H9 (cell line): ENCODE measurements around the gene PCCA. TPM values are rescaled to one million over a fixed set of nuclear protein-coding genes. Genes with fewer than 3 reads are reported as not detected.

Source experiments
- DNase-seq: peaks from one replicate; pipeline ENCODE4 v3.0.0-alpha.2; 2017
- H2AFZ ChIP-seq: one replicate; pipeline ENCODE4 v1.6.1; 2013; ENCODE audit warnings: mild to moderate bottlenecking, low read length, control low read depth, moderate library complexity
- H2AK5ac ChIP-seq: 2 replicates; pipeline ENCODE4 v1.6.1; 2013; ENCODE audit warnings: low read length, control low read depth, mixed read lengths; ENCODE audit not compliant: insufficient read length
- H2BK120ac ChIP-seq: one replicate; pipeline ENCODE4 v1.6.1; 2013; ENCODE audit warnings: low read depth, mild to moderate bottlenecking, low read length, control low read depth, inconsistent platforms; ENCODE audit not compliant: poor library complexity, severe bottlenecking
- H2BK12ac ChIP-seq: 2 replicates; pipeline ENCODE4 v1.6.1; 2013; ENCODE audit warnings: low read length, control low read depth, mixed read lengths, low read depth; ENCODE audit not compliant: insufficient read length
- H2BK15ac ChIP-seq: 2 replicates; pipeline ENCODE4 v1.6.1; 2013; ENCODE audit warnings: low read depth, low read length, control low read depth
- H2BK20ac ChIP-seq: one replicate; pipeline ENCODE4 v1.6.1; 2013; ENCODE audit warnings: low read depth, mild to moderate bottlenecking, low read length, control low read depth, inconsistent platforms; ENCODE audit not compliant: poor library complexity, severe bottlenecking
- H2BK5ac ChIP-seq: 2 replicates; pipeline ENCODE4 v1.6.1; 2013; ENCODE audit warnings: low read length, control low read depth, mixed read lengths; ENCODE audit not compliant: insufficient read length
- H3K14ac ChIP-seq: 2 replicates; pipeline ENCODE4 v1.6.1; 2013; ENCODE audit warnings: low read length, control low read depth; ENCODE audit not compliant: insufficient read depth
- H3K18ac ChIP-seq: 2 replicates; pipeline ENCODE4 v1.6.1; 2013; ENCODE audit warnings: low read depth, mild to moderate bottlenecking, mixed read lengths, low read length, control low read depth; ENCODE audit not compliant: insufficient read length
- H3K23ac ChIP-seq: 2 replicates; pipeline ENCODE4 v1.6.1; 2013; ENCODE audit warnings: low read length, control low read depth, mixed read lengths, low read depth; ENCODE audit not compliant: insufficient read length
- H3K23me2 ChIP-seq: 2 replicates; pipeline ENCODE4 v1.6.1; 2013; ENCODE audit warnings: low read depth, mild to moderate bottlenecking, mixed read lengths, low read length, control low read depth; ENCODE audit not compliant: insufficient read length, poor library complexity, severe bottlenecking
- H3K27ac ChIP-seq: 2 replicates; pipeline ENCODE4 v1.5.1; 2013; ENCODE audit warnings: low read length, control low read depth, mixed read lengths, low read depth; ENCODE audit not compliant: insufficient read length
- H3K27me3 ChIP-seq: 2 replicates; pipeline ENCODE4 v1.6.1; 2013; ENCODE audit warnings: low read length, control low read depth, inconsistent platforms; ENCODE audit not compliant: insufficient read depth
- H3K4ac ChIP-seq: 2 replicates; pipeline ENCODE4 v1.6.1; 2013; ENCODE audit warnings: low read depth, mild to moderate bottlenecking, control low read depth, inconsistent platforms, low read length, moderate library complexity
- H3K4me1 ChIP-seq: 2 replicates; pipeline ENCODE4 v1.6.1; 2013; ENCODE audit warnings: low read length, control low read depth, inconsistent platforms; ENCODE audit not compliant: insufficient read depth
- H3K4me2 ChIP-seq: 2 replicates; pipeline ENCODE4 v1.6.1; 2013; ENCODE audit warnings: low read length, control low read depth, mixed read lengths; ENCODE audit not compliant: insufficient read length, insufficient read depth
- H3K56ac ChIP-seq: 2 replicates; pipeline ENCODE4 v1.6.1; 2013; ENCODE audit warnings: low read depth, mild to moderate bottlenecking, mixed read lengths, low read length, control low read depth; ENCODE audit not compliant: insufficient read length
- H3K79me1 ChIP-seq: 2 replicates; pipeline ENCODE4 v1.6.1; 2013; ENCODE audit warnings: low read depth, mild to moderate bottlenecking, moderate library complexity, low read length, control low read depth, inconsistent platforms; ENCODE audit not compliant: insufficient read depth, poor library complexity, severe bottlenecking
- H3K79me2 ChIP-seq: 2 replicates; pipeline ENCODE4 v1.6.1; 2013; ENCODE audit warnings: low read length, control low read depth, inconsistent platforms; ENCODE audit not compliant: insufficient read depth
- H3K9ac ChIP-seq: 2 replicates; pipeline ENCODE4 v1.6.1; 2013; ENCODE audit warnings: low read length, control low read depth, mixed read lengths; ENCODE audit not compliant: insufficient read length; ENCODE audit errors: extremely low read depth
- H3K9me3 ChIP-seq: one replicate; pipeline ENCODE4 v1.6.1; 2013; ENCODE audit warnings: low read depth, low read length, inconsistent platforms; ENCODE audit not compliant: control insufficient read depth
- H3T11ph ChIP-seq: one replicate; pipeline ENCODE4 v1.6.1; 2013; ENCODE audit warnings: mild to moderate bottlenecking, low read length, control low read depth, inconsistent platforms
- H4K20me1 ChIP-seq: one replicate; pipeline ENCODE4 v1.6.1; 2013; ENCODE audit not compliant: control insufficient read depth, insufficient read length, insufficient read depth
- H4K5ac ChIP-seq: 2 replicates; pipeline ENCODE4 v1.6.1; 2013; ENCODE audit warnings: low read depth, mild to moderate bottlenecking, mixed read lengths, low read length, control low read depth; ENCODE audit not compliant: insufficient read length
- H4K8ac ChIP-seq: replicated peaks from 2 replicates; pipeline ENCODE4 v1.6.1; 2013; ENCODE audit warnings: low read length, control low read depth, mixed read lengths, low read depth; ENCODE audit not compliant: insufficient read length
- H4K91ac ChIP-seq: 2 replicates; pipeline ENCODE4 v1.6.1; 2013; ENCODE audit warnings: low read depth, mild to moderate bottlenecking, moderate library complexity, mixed read lengths, low read length, control low read depth; ENCODE audit not compliant: insufficient read length
- H3K27ac Mint-ChIP-seq, 3 experiments: 2 replicates in 2 of 3; 3 replicates in 1 of 3; pipeline ENCODE4 v1.8.0; 2020 to 2021; ENCODE audit warnings: mixed read lengths in 3 of 3, mild to moderate bottlenecking in 1 of 3, moderate library complexity in 1 of 3
- H3K27me3 Mint-ChIP-seq: 2 replicates; pipeline ENCODE4 v1.8.0; 2021; ENCODE audit warnings: low read depth, mild to moderate bottlenecking, moderate library complexity, mixed read lengths
- H3K36me3 Mint-ChIP-seq, 3 experiments: 2 replicates in 2 of 3; 3 replicates in 1 of 3; pipeline ENCODE4 v1.8.0; 2020 to 2021; ENCODE audit warnings: low read depth in 3 of 3, mixed read lengths in 3 of 3; ENCODE audit not compliant: insufficient read depth in 1 of 3
- H3K4me1 Mint-ChIP-seq, 2 experiments: 2 replicates each; pipeline ENCODE4 v1.8.0; 2020; ENCODE audit warnings: mixed read lengths in 2 of 2
- H3K4me3 Mint-ChIP-seq, 2 experiments: 2 replicates in 1 of 2; 3 replicates in 1 of 2; pipeline ENCODE4 v1.8.0; 2020 to 2021; ENCODE audit warnings: mild to moderate bottlenecking in 2 of 2, mixed read lengths in 2 of 2, moderate library complexity in 1 of 2
- H3K9me3 Mint-ChIP-seq, 2 experiments: 2 replicates in 1 of 2; 3 replicates in 1 of 2; pipeline ENCODE4 v1.8.0; 2020; ENCODE audit warnings: mild to moderate bottlenecking in 2 of 2, mixed read lengths in 2 of 2, moderate library complexity in 1 of 2
- total RNA-seq: library from RNA; stranded (reverse); gene quantifications from 2 replicates; pipeline ENCODE4 v1.2.1, GENCODE V29; 2021
- TF ChIP-seq, protein P1 (sequence below): fragments of 200-600 bp; sonication (generic); conservative IDR thresholded peaks from 3 replicates; pipeline ENCODE4 v1.8.0; 2021; ENCODE audit warnings: antibody characterized with exemption, mild to moderate bottlenecking

PCCA gene
- total RNA-seq, 1 experiment from 2014 or later = 56.5 TPM

DNA sequence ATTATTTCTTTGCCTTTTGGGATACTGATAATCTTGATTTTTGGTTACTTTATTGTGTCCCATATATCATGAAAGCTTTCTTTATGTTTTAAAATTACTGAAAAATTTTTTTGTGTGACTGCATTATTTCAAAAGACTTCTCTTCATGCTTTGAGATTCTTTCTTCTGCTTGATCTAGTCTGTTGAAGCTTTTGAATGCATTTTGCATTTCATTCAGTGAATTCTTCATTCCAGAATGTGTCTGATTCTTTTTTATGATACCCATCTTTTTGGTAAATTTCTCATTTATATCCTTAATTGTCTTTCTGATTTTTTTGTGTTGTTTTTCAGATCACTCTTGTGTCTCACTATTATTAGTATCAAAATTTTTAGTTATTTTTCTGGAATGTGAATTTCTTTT is 289.6 kb downstream of the PCCA start:
- H3K56ac ChIP-seq = no peak overlapping the region
- H2BK12ac ChIP-seq = no peak overlapping the region
- peaks cover 0 to 7% of the 10 kb centered on the region in 2 experiments for H3K9me3 Mint-ChIP-seq
- H3K27me3 ChIP-seq = no peaks in the 10 kb centered on the region
- H3T11ph ChIP-seq = no peak overlapping the region
- H3K9ac ChIP-seq = no peak overlapping the region
- H3K23me2 ChIP-seq = no peaks in the 10 kb centered on the region
- H3K4ac ChIP-seq = no peak overlapping the region
- H2BK120ac ChIP-seq = no peak overlapping the region
- no peak overlapping the region for H2BK20ac ChIP-seq
- no peaks in the 10 kb centered on the region for H3K27me3 Mint-ChIP-seq
- H2BK15ac ChIP-seq = no peak overlapping the region
- no peak overlapping the region for H3K14ac ChIP-seq
- no peak overlapping the region for H3K18ac ChIP-seq
- H3K23ac ChIP-seq = no peak overlapping the region
- no peaks in the 10 kb centered on the region for H3K4me1 ChIP-seq
- H4K5ac ChIP-seq = no peak overlapping the region
- no peak overlapping the region for H4K91ac ChIP-seq
- H3K79me1 ChIP-seq = no peaks in the 10 kb centered on the region
- no peaks in the 10 kb centered on the region for H3K79me2 ChIP-seq
- no peak overlapping the region for H3K27ac Mint-ChIP-seq
- no peak overlapping the region for H3K4me2 ChIP-seq
- DNase-seq = no peak
- no peak overlapping the region for H3K4me3 Mint-ChIP-seq
- H2BK5ac ChIP-seq = no peak overlapping the region
- TF ChIP-seq, protein P1, sequence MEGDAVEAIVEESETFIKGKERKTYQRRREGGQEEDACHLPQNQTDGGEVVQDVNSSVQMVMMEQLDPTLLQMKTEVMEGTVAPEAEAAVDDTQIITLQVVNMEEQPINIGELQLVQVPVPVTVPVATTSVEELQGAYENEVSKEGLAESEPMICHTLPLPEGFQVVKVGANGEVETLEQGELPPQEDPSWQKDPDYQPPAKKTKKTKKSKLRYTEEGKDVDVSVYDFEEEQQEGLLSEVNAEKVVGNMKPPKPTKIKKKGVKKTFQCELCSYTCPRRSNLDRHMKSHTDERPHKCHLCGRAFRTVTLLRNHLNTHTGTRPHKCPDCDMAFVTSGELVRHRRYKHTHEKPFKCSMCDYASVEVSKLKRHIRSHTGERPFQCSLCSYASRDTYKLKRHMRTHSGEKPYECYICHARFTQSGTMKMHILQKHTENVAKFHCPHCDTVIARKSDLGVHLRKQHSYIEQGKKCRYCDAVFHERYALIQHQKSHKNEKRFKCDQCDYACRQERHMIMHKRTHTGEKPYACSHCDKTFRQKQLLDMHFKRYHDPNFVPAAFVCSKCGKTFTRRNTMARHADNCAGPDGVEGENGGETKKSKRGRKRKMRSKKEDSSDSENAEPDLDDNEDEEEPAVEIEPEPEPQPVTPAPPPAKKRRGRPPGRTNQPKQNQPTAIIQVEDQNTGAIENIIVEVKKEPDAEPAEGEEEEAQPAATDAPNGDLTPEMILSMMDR = no peak
- H3K27ac ChIP-seq = no peak overlapping the region
- no peak overlapping the region for H2AK5ac ChIP-seq
- H2AFZ ChIP-seq = no peak overlapping the region
- H4K20me1 ChIP-seq = no peaks in the 10 kb centered on the region
- no peaks in the 10 kb centered on the region for H3K9me3 ChIP-seq
- no peak overlapping the region for H4K8ac ChIP-seq
- peaks cover 15 to 18% of the 10 kb centered on the region in 2 experiments for H3K4me1 Mint-ChIP-seq
- H3K36me3 Mint-ChIP-seq = peaks cover 25 to 45% (median 28%) of the 10 kb centered on the region in 3 experiments
